HepG2 (cell line): ENCODE results near the gene RGS19. TPM values are rescaled to one million over a fixed set of nuclear protein-coding genes. Genes with fewer than 3 reads are reported as not detected.

Source experiments
- CHCHD3 ChIP-seq: sonication (generic); formaldehyde crosslinking; IDR thresholded peaks from 2 replicates; pipeline ENCODE4 v1.8.0; 2022; ENCODE audit warnings: mild to moderate bottlenecking, missing genetic modification reagents, moderate library complexity
- DPF2 ChIP-seq: sonication (generic); formaldehyde crosslinking; IDR thresholded peaks from 2 replicates; pipeline ENCODE4 v1.4.0; 2020; ENCODE audit warnings: mild to moderate bottlenecking, low read depth, missing genetic modification reagents, borderline replicate concordance
- NFKBIZ ChIP-seq: IDR thresholded peaks from 2 replicates; pipeline ENCODE4 v1.6.1; 2018; ENCODE audit warnings: missing genetic modification reagents, missing compliant biosample characterization
- RFX5 ChIP-seq: IDR thresholded peaks from 2 replicates; pipeline ENCODE4 v1.6.1; 2011; ENCODE audit warnings: low read depth, low read length, improper control_type of control experiment
- SCMH1 ChIP-seq: sonication (generic); formaldehyde crosslinking; IDR thresholded peaks from 2 replicates; pipeline ENCODE4 v1.9.0; 2021; ENCODE audit warnings: missing genetic modification reagents, mild to moderate bottlenecking, borderline replicate concordance
- SRSF9 ChIP-seq: fragments of 200-400 bp; formaldehyde crosslinking; IDR thresholded peaks from 2 replicates; pipeline ENCODE4 v1.6.1; 2018; ENCODE audit warnings: borderline replicate concordance, mild to moderate bottlenecking, low read depth, low read length; ENCODE audit not compliant: insufficient read depth, poor library complexity, severe bottlenecking
- ZFP36 ChIP-seq: fragments of 150-350 bp; IDR thresholded peaks from 2 replicates; pipeline ENCODE4 v1.6.1; 2018; ENCODE audit warnings: borderline replicate concordance, low read length, low read depth; ENCODE audit not compliant: partially characterized antibody
- ZNF264 ChIP-seq: sonication (generic); formaldehyde crosslinking; IDR thresholded peaks from 2 replicates; pipeline ENCODE4 v1.4.0; 2020; ENCODE audit warnings: missing genetic modification reagents
- ZNF30 ChIP-seq: sonication (generic); formaldehyde crosslinking; IDR thresholded peaks from 2 replicates; pipeline ENCODE4 v1.5.0; 2020; ENCODE audit warnings: mild to moderate bottlenecking, missing genetic modification reagents
- ZNF570 ChIP-seq: sonication (generic); formaldehyde crosslinking; IDR thresholded peaks from 2 replicates; pipeline ENCODE4 v1.4.0; 2020; ENCODE audit warnings: mild to moderate bottlenecking, missing genetic modification reagents, borderline replicate concordance
- ZNF761 ChIP-seq: sonication (generic); formaldehyde crosslinking; conservative IDR thresholded peaks from 2 replicates; pipeline ENCODE4 v1.4.0; 2020; ENCODE audit warnings: mild to moderate bottlenecking, missing genetic modification reagents
- polyA plus RNA-seq, 8 experiments: library from polyadenylated mRNA; depleted of rRNA in 3 of 8; stranded (reverse) in 7 of 8; unstranded in 1 of 8; fragments of >200 nt; fragmentation: Illumina TruSeq in 4 of 8; extraction: Trizol in 4 of 8; gene quantifications; 2 replicates each; pipeline versions ENCODE4 v1.2.1 to v1.2.3, GENCODE V29; 2011 to 2016; ENCODE audit warnings: low read depth in 4 of 8, missing spikeins in 1 of 8, mixed read lengths in 1 of 8; ENCODE audit not compliant: insufficient read depth in 1 of 8
- total RNA-seq, 5 experiments: library from RNA; depleted of rRNA; stranded (reverse); fragments of >200 nt; fragmentation: Illumina TruSeq; extraction: Trizol; gene quantifications; 2 replicates each; pipeline ENCODE4 v1.2.3, GENCODE V29; 2016; ENCODE audit warnings: low read depth in 1 of 5
- TF ChIP-seq, protein P1 (sequence below): sonication (generic); formaldehyde crosslinking; IDR thresholded peaks from 2 replicates; pipeline ENCODE4 v1.9.0; 2022; ENCODE audit warnings: missing genetic modification reagents, mild to moderate bottlenecking, borderline replicate concordance
- TF ChIP-seq, protein P2 (sequence below): sonication (generic); formaldehyde crosslinking; IDR thresholded peaks from 2 replicates; pipeline ENCODE4 v1.5.0; 2020; ENCODE audit warnings: missing genetic modification reagents
- TF ChIP-seq, protein P3 (sequence below): sonication (generic); formaldehyde crosslinking; IDR thresholded peaks from 2 replicates; pipeline ENCODE4 v1.9.0; 2021; ENCODE audit warnings: missing genetic modification reagents, mild to moderate bottlenecking, borderline replicate concordance
- TF ChIP-seq, protein P4 (sequence below), 2 experiments: sonication (generic) in 1 of 2; formaldehyde crosslinking in 1 of 2; IDR thresholded peaks; 2 replicates each; pipeline versions ENCODE4 v1.6.1 to v1.9.0; 2014 to 2022; ENCODE audit warnings: antibody characterized with exemption in 1 of 2, borderline replicate concordance in 1 of 2, inconsistent platforms in 1 of 2, low read depth in 1 of 2, missing genetic modification reagents in 1 of 2

RGS19 gene
- total and polyA plus RNA-seq, 2 of the 13 experiments (the other 11 are each of a cell fraction or from before 2014, with no cell fraction given): 10.7 to 11.9 TPM

DNA sequence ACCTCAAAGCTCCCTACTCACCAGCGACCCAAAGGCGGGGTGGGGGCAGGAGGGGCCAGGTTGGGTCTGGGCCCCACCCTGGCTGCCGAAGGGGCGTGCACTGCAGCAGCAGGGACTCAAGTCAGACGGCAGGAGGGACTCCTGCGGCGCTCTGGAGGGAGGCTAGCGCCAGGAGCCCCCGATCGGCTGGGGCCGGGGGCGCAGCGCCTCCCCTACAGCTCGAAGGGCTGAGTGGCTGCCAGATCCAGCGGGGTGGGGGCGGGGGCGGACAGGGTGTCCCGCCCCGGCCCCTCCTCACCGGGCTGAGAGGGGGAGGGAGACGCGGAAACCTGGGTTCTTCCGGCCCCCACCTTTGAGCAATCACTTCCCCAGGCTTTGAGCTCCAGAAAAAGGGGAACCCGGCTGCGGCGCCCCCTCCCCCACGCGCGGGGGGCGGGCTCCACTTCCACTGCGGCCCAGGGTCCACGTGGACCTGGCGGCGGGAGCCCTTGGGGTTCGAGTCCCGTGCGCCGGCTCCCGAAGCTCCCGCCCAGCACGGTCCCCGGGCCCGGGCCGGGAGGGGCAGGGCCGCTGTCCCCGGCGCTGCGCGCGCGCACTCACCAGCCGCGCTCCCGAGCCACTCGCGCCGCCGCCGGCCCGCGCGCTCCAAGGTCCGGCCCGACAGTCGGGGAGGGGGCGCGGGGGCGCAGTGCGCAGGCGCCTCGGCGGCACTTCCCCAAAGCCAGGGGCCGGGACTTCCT, at the start of gene RGS19 (continued):
- TF ChIP-seq, protein P1, sequence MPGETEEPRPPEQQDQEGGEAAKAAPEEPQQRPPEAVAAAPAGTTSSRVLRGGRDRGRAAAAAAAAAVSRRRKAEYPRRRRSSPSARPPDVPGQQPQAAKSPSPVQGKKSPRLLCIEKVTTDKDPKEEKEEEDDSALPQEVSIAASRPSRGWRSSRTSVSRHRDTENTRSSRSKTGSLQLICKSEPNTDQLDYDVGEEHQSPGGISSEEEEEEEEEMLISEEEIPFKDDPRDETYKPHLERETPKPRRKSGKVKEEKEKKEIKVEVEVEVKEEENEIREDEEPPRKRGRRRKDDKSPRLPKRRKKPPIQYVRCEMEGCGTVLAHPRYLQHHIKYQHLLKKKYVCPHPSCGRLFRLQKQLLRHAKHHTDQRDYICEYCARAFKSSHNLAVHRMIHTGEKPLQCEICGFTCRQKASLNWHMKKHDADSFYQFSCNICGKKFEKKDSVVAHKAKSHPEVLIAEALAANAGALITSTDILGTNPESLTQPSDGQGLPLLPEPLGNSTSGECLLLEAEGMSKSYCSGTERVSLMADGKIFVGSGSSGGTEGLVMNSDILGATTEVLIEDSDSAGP: peak; percentile 73; the same call in 1 of the 2 replicates
- no peak for TF ChIP-seq ZNF264 (CRISPR knock-in tag)
- TF ChIP-seq, protein P2, sequence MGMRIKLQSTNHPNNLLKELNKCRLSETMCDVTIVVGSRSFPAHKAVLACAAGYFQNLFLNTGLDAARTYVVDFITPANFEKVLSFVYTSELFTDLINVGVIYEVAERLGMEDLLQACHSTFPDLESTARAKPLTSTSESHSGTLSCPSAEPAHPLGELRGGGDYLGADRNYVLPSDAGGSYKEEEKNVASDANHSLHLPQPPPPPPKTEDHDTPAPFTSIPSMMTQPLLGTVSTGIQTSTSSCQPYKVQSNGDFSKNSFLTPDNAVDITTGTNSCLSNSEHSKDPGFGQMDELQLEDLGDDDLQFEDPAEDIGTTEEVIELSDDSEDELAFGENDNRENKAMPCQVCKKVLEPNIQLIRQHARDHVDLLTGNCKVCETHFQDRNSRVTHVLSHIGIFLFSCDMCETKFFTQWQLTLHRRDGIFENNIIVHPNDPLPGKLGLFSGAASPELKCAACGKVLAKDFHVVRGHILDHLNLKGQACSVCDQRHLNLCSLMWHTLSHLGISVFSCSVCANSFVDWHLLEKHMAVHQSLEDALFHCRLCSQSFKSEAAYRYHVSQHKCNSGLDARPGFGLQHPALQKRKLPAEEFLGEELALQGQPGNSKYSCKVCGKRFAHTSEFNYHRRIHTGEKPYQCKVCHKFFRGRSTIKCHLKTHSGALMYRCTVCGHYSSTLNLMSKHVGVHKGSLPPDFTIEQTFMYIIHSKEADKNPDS (CRISPR knock-in tag): no peak
- no peak for TF ChIP-seq ZNF30 (CRISPR knock-in tag)
- TF ChIP-seq RFX5: no peak
- no peak for TF ChIP-seq SCMH1 (CRISPR knock-in tag)
- no peak for TF ChIP-seq ZFP36
- TF ChIP-seq NFKBIZ (CRISPR knock-in tag): no peak
- TF ChIP-seq ZNF761 (CRISPR knock-in tag): no peak
- TF ChIP-seq, protein P3, sequence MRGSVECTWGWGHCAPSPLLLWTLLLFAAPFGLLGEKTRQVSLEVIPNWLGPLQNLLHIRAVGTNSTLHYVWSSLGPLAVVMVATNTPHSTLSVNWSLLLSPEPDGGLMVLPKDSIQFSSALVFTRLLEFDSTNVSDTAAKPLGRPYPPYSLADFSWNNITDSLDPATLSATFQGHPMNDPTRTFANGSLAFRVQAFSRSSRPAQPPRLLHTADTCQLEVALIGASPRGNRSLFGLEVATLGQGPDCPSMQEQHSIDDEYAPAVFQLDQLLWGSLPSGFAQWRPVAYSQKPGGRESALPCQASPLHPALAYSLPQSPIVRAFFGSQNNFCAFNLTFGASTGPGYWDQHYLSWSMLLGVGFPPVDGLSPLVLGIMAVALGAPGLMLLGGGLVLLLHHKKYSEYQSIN (CRISPR knock-in tag): no peak
- no peak for TF ChIP-seq CHCHD3 (CRISPR knock-in tag)
- TF ChIP-seq, protein P4, sequence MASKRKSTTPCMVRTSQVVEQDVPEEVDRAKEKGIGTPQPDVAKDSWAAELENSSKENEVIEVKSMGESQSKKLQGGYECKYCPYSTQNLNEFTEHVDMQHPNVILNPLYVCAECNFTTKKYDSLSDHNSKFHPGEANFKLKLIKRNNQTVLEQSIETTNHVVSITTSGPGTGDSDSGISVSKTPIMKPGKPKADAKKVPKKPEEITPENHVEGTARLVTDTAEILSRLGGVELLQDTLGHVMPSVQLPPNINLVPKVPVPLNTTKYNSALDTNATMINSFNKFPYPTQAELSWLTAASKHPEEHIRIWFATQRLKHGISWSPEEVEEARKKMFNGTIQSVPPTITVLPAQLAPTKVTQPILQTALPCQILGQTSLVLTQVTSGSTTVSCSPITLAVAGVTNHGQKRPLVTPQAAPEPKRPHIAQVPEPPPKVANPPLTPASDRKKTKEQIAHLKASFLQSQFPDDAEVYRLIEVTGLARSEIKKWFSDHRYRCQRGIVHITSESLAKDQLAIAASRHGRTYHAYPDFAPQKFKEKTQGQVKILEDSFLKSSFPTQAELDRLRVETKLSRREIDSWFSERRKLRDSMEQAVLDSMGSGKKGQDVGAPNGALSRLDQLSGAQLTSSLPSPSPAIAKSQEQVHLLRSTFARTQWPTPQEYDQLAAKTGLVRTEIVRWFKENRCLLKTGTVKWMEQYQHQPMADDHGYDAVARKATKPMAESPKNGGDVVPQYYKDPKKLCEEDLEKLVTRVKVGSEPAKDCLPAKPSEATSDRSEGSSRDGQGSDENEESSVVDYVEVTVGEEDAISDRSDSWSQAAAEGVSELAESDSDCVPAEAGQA (IDR thresholded peaks at IDR 0.05; ENCODE audit: low read depth): no peak
- TF ChIP-seq, protein P4 (CRISPR knock-in tag; IDR thresholded peaks at IDR 0.05; ENCODE audit: borderline replicate concordance): no peak
- no peak for TF ChIP-seq SRSF9
- TF ChIP-seq ZNF570 (CRISPR knock-in tag): no peak
- no peak for TF ChIP-seq DPF2 (CRISPR knock-in tag)
